Chondrocyte (in vitro differentiated cells): Measurements from ENCODE around the gene RAP2A. TPM values are rescaled to one million over a fixed set of nuclear protein-coding genes. Genes with fewer than 3 reads are reported as not detected.
A peak's percentile ranks its signal among the peaks of the same experiment; 100 is the strongest.

Source experiments
- DNase-seq: peaks from one replicate; pipeline ENCODE4 v3.0.0; 2021; ENCODE audit warnings: mixed read lengths, low spot score
- H3K27ac Mint-ChIP-seq: one replicate; pipeline ENCODE4 v1.8.0; 2021; ENCODE audit warnings: mild to moderate bottlenecking, moderate library complexity, mixed read lengths; ENCODE audit not compliant: unreplicated experiment
- H3K27me3 Mint-ChIP-seq: 2 replicates; pipeline ENCODE4 v1.8.0; 2021; ENCODE audit warnings: low read depth, mixed read lengths
- H3K36me3 Mint-ChIP-seq: 2 replicates; pipeline ENCODE4 v1.8.0; 2021; ENCODE audit warnings: low read depth, mixed read lengths
- H3K4me1 Mint-ChIP-seq: 2 replicates; pipeline ENCODE4 v1.8.0; 2021; ENCODE audit warnings: low read depth, mild to moderate bottlenecking, mixed read lengths
- H3K4me3 Mint-ChIP-seq: one replicate; pipeline ENCODE4 v1.8.0; 2021; ENCODE audit warnings: mild to moderate bottlenecking, moderate library complexity, mixed read lengths; ENCODE audit not compliant: unreplicated experiment
- H3K9me3 Mint-ChIP-seq: 2 replicates; pipeline ENCODE4 v1.8.0; 2021; ENCODE audit warnings: low read depth, mixed read lengths
- total RNA-seq: library from RNA; stranded (reverse); gene quantifications from 3 replicates; pipeline ENCODE4 v1.2.1, GENCODE V29; 2021
- TF ChIP-seq, protein P1 (sequence below): fragments of 200-600 bp; sonication (generic); IDR thresholded peaks from 2 replicates; pipeline ENCODE4 v1.5.0; 2021; ENCODE audit warnings: antibody characterized with exemption, mild to moderate bottlenecking, moderate library complexity

Gene RAP2A
- total RNA-seq, 1 donor from 2014 or later: 48.0 TPM

DNA sequence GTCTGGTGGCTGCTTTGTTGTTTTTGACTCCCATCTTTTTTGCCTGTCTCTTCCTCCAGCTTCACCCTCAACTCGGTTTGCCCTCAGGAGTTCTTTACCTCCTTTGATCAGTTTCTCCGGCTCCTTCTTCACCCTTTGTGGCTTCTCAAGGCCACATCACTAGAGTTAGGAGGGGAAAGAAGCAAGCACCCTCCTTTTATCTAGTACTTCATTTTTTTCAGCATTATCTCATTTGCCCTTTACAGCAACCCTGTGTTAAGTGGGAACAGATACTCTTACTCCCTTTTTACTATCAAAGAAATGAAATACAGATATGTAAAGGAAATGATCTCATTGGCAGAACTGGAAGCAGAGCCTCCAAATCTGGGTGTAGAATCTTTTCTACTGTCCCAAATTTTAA is 26.9 kb downstream of the RAP2A start:
- peaks cover 35% of the 10 kb centered on the region for H3K4me1 Mint-ChIP-seq
- H3K27me3 Mint-ChIP-seq: no peaks in the 10 kb centered on the region
- H3K9me3 Mint-ChIP-seq: no peaks in the 10 kb centered on the region
- DNase-seq: no peak
- TF ChIP-seq, protein P1, sequence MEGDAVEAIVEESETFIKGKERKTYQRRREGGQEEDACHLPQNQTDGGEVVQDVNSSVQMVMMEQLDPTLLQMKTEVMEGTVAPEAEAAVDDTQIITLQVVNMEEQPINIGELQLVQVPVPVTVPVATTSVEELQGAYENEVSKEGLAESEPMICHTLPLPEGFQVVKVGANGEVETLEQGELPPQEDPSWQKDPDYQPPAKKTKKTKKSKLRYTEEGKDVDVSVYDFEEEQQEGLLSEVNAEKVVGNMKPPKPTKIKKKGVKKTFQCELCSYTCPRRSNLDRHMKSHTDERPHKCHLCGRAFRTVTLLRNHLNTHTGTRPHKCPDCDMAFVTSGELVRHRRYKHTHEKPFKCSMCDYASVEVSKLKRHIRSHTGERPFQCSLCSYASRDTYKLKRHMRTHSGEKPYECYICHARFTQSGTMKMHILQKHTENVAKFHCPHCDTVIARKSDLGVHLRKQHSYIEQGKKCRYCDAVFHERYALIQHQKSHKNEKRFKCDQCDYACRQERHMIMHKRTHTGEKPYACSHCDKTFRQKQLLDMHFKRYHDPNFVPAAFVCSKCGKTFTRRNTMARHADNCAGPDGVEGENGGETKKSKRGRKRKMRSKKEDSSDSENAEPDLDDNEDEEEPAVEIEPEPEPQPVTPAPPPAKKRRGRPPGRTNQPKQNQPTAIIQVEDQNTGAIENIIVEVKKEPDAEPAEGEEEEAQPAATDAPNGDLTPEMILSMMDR: no peak
- no peak overlapping the region for H3K4me3 Mint-ChIP-seq
- H3K36me3 Mint-ChIP-seq: peaks cover 7% of the 10 kb centered on the region
- no peak overlapping the region for H3K27ac Mint-ChIP-seq

DNA sequence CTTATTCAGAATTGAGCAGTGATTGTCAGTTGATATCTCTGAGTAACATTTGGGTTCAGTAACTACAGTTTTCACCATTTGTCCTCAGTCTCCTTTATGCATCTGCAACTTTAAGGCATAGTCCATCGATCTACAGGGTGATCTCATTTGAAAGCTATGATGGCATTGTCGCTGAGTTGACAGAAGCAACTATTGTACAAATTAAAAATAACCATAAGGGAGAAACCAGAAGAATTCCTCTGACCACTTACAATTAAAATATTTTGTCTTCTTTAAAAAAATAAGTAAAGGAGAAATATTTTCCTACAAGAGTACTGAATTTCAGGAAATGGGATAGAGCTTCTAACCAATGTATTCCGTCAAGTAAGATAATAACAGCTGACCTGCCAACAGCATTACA is 30.6 kb downstream of the RAP2A start:
- H3K4me1 Mint-ChIP-seq: peaks cover 38% of the 10 kb centered on the region
- no peak for DNase-seq
- no peaks in the 10 kb centered on the region for H3K27me3 Mint-ChIP-seq
- peaks cover 4% of the 10 kb centered on the region for H3K36me3 Mint-ChIP-seq
- no peak overlapping the region for H3K4me3 Mint-ChIP-seq
- H3K27ac Mint-ChIP-seq: peak overlapping the region; percentile 24
- TF ChIP-seq, protein P1: no peak
- H3K9me3 Mint-ChIP-seq: no peaks in the 10 kb centered on the region

DNA sequence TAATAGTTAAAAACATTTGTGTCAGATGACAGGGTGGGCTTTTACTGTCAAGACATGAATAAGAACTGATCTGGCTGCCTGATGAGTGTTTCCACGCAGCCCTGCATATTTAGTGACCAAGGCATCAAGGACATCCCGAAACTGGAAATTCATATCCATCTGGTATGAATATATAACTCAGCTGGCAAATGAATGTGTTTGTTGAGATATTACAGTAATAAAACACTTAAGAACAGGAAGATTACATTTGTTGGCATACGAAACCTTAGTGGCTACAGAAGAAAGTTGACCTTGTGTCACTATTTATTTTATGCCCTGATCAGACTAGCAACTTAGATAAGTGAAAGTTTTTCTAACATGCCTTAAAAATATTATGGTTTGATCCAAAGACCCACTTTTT is 32.8 kb downstream of the RAP2A start:
- Mint-ChIP-seq H3K27ac (no peak overlapping the region), H3K4me1 (peaks cover 24% of the 10 kb centered on the region), H3K27me3 (no peaks in the 10 kb centered on the region), H3K4me3 (no peak overlapping the region), H3K9me3 (no peaks in the 10 kb centered on the region), H3K36me3 (peaks cover 5% of the 10 kb centered on the region)
- TF ChIP-seq, protein P1: no peak
- DNase-seq: no peak

DNA sequence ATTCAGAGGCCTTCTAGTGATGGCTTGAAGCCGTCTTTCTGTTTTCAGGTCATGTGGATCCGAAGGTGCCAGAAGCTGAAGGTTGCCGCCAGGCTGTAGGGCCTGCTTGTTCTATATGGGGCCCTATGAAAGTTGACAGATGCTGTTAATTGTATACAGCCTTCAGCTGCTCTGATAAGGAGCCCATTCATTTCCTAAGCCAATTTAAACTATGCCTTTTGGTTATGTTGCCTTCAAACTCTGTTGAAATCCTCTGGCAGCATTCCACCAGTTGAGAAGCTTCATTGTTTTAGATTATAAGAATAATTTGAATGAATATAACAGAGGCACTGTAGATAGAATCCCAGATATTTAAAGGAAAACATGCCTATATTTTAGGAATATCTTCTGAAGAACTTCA is 34.4 kb downstream of the RAP2A start:
- no peak for DNase-seq
- no peaks in the 10 kb centered on the region for H3K9me3 Mint-ChIP-seq

DNA sequence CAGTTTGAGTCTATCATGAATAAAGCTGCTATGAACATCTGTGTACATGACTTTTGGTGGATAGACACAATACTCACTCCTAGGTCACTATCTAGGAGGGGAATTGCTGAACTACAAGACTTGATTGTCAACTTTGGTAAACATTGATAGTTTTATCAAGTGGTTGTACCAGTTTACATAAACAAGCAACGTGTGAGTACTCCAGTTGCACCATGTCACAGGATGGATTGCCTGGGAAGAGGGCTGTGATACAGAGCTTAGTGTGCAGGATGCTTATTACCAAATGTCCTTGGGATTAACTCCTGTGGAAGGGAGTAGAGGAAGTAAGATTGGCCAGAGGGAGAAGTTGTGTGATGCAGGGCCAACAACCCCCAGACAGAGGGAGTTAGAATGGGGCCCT is 37.7 kb downstream of the RAP2A start:
- Mint-ChIP-seq H3K36me3 (peaks cover 1% of the 10 kb centered on the region), H3K9me3 (no peaks in the 10 kb centered on the region), H3K4me3 (no peak overlapping the region), H3K27ac (no peak overlapping the region), H3K4me1 (peaks cover 8% of the 10 kb centered on the region), H3K27me3 (no peaks in the 10 kb centered on the region)
- TF ChIP-seq, protein P1: no peak
- DNase-seq: no peak

More for the DNA sequence above, 34.4 kb downstream of the RAP2A start:
- no peak overlapping the region for H3K4me3 Mint-ChIP-seq
- H3K27ac Mint-ChIP-seq: no peak overlapping the region
- peaks cover 24% of the 10 kb centered on the region for H3K4me1 Mint-ChIP-seq
- TF ChIP-seq, protein P1: no peak
- no peaks in the 10 kb centered on the region for H3K27me3 Mint-ChIP-seq
- peaks cover 5% of the 10 kb centered on the region for H3K36me3 Mint-ChIP-seq
